CD4-positive, alpha-beta T cell treated with Interleukin-1 beta for 1 hour (primary cell): ENCODE data around the gene MARCKS.

Experiments
- DNase-seq, 2 donors: peaks; one replicate each; pipeline ENCODE4 v3.0.0-alpha.2; 2020 to 2022

The MARCKS gene

GRCh38 chr6:113856625-113857555, at the start of gene MARCKS:
Gene MARCKS (plus strand): TSS chr6:113857345. CDS start chr6:113857746, 401 bp downstream.
- DNase-seq = peak; percentile 26 to 78

- peak in 1 of 2 donors; percentile 0 for DNase-seq
Measured at GRCh38 chr6:113809826-113810225, 47.3 kb upstream of the MARCKS start.

DNA sequence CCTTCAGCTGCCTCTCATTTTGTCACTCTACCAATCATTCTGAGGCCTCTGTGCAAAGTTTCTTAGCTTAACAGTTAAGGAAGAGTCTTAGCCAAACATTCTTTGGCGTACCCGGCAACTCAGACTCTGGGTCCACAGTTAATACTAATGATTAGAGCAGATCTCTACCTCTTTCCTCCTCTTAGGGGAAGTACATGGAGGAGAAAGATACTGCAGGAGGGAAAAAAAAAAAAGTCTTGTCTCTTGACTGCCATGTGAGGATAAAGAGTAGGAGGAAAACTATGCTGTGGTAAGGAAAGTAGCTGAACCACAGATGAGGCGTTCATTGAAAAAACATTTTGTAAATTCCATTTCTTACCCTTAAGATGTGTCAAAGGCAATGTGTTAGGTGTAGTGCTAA, 44.0 kb upstream of the MARCKS start:
- no peak for DNase-seq

GRCh38 chr6:113818578-113818977, 38.6 kb upstream of the MARCKS start:
- no peak for DNase-seq

DNA sequence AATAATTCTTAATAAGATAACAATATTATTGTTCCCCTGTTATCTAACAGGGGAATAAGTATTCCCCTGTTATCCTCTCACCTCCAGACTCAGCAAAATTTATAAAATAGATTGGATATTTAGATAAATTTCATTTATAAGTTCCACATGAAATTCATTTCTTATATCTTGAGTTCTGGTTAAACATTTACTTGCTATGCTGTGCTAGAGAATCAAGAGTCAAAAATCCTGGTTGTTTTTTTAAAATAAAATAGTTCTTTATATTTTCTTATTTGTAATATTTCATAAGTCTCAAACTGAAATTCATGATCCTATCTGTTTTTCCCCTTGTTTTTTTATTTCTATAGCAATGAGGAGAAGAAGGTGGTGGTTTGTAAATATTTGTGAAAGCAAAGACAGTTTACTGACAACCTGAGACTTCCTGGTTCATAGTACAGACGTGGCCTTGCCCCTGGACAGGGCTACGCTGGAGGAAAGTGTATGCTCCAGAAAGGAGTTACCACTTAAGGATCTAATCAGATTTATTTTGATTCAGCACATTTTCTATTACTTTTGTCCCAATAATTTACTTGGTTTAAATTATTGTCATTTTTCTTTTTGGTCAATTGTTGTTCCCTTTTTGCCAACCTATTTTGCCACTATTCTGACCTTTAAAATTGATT, 37.8 kb upstream of the MARCKS start:
- DNase-seq = no peak

GRCh38 chr6:113820761-113821160, 36.4 kb upstream of the MARCKS start:
- no peak for DNase-seq

DNA sequence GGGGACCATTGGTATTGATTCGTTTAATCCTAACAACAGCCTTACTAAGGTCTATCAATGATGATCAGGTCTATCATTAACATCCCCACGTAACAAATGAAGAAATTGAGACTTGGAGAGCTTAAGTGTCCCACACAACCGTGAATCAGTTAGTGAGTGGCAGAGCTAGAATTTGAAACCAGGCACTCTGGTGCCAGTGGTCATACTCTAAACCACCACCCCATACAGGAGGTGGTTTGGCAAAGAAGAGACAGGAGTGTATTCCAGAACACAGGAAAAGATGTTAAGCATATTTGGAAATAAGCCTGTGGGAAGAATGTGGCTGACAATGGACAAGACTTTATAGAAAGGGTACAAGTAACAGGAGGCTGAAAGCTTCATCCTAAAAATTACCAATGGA, 35.7 kb upstream of the MARCKS start:
- DNase-seq = no peak

DNA sequence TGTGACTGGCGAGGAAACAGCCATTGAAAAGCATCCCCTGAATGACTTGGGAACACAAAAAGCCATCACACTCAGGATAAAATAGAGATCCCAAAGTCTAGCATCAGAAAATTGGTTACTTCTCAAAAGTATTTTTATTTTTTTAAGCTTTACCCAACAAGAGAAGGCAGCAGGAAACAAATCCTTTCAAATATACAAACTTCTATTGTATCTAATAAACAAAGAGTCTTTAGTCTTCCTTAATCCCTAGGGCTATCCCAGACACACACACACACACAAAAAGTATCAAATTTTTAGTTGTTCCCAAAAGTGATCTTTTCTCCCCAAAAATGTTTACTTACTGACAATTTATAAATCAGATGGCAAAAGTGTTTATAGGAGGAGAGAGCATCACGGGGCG, 33.2 kb upstream of the MARCKS start:
- no peak for DNase-seq

GRCh38 chr6:113824411-113824810, 32.7 kb upstream of the MARCKS start:
- no peak for DNase-seq

DNA sequence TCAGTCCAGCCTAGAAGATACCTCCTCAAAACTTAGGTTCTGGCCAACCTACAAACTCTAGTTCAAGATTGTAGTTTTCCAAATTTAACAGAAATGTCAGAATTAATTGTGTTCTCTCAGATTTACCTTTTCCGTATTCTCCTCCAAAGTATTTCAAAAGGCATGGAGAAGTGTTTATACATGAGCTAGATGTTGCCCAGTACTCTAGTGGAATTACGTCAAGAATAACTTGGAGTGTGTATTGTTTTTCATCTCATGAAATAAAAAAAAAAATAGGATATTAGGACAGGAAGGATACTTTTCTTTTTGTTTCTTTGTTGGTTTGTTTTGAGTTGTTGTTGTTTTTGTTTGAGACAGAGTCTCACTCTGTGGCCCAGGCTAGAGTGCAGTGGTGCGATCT, 32.3 kb upstream of the MARCKS start:
- no peak for DNase-seq

GRCh38 chr6:113825781-113826180, 31.4 kb upstream of the MARCKS start:
- no peak for DNase-seq

DNA sequence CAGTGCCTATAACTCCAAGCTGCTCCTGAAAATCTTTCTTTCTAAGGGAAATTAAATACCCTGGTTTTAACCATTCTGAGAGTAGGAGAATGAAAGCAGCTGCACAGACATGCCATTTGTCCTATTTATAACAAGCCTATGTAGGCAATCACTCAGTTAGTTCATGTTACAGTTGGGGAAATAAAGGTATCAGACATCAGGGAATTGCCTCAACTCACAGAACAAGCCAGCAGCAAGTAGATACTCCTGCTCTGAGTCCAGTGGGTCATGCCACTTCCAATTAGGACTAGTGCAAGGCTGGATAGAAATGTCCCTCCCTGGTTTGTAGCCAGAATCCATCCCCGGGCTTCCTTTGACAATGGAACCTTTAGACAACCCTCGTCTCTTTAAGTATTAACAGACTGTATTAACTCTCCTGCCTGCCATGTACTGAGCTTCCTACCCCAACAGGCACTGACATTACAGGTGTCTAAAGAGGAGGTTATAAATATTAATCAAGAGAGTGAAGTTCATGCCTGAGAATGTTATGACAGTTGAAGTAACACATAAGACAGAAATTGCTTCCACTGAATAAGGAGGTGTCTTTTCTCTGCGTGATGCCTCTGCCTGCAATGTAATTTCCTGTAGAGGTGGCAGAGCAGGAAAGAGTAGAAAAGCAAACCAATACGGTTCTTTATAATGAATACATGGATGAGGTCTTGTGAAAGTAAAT, 28.0 kb upstream of the MARCKS start:
- no peak for DNase-seq

- no peak for DNase-seq
Measured at GRCh38 chr6:113829696-113830045, 27.5 kb upstream of the MARCKS start.

DNA sequence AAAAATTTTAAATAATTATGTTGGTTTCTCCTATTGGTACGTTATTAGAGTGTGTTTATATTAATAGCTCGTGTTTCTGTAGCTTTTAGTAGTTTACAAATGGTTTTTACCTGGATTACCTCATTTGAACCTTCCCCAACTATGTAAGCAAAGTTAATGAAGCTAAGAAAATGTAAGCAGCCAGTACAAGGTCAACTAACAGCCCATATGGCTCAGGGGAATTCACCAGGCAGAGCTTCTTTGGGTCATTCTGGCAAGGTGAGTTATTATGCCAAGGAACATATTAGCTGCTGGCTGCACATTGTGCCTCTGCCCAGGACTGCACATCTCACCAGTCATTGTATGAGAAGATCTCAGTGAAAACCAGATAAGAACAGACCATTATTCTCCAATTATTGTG, 27.0 kb upstream of the MARCKS start:
- DNase-seq = no peak

- DNase-seq = no peak
Measured at GRCh38 chr6:113833537-113833936, 23.6 kb upstream of the MARCKS start.

DNA sequence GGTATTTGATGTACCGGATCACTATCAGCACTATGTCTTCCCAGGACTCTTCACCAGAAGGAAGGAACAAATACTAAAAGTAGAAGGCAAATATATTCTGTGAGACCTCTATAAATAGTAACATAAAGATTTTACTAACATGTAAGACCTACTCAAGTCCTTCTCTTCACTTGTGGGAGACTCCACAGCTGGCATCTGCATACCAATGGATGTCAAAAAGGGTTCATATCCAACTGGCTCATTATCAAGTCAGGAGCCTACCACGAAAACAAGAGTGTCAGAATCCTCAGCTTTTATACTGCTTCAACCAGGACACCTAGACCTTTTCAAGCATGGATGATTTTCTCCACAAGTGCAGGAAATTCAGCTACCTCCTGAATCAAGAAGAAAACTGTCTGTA, 20.0 kb upstream of the MARCKS start:
- no peak for DNase-seq

GRCh38 chr6:113842165-113842564, 15.0 kb upstream of the MARCKS start:
- no peak for DNase-seq

GRCh38 chr6:113843500-113844073, 13.6 kb upstream of the MARCKS start:
- no peak for DNase-seq

DNA sequence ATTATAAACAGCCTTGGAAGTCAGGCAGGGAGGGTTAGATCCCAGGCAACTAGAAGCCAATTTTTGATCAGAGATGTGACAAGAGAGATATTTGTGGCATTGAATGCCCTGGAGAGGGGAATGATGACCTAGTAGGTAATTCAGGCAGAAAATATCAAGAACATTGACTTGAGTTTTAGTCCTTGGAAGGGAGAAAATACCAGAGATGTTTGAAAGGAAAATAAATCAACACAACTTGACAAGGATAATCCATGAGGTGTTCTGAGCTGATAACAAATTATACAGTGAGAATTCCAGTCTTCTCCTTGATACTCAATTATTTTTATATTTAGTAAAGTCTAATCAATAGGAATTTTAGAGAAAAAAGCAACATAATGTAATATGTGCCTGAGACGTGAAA, 10.6 kb upstream of the MARCKS start:
- no peak for DNase-seq

DNA sequence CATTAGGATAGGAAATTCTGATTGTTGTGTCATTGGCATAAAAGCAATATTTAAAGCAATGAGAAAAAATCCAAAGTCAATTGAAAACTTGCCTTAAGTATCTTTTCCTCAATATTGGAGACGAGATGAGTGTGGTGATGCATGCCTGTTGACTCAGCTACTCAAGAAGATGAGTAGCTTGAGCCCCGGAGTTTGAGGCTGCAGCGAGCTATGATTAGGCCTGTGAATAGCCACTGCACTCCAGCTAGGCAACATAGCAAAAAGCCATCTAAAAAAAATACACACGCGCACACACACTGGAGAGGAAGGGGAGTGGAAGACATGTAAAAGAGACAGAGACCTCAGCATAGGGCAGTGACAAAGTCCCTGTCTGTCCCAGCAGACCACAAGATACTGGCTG, 9.7 kb upstream of the MARCKS start:
- DNase-seq = no peak

DNA sequence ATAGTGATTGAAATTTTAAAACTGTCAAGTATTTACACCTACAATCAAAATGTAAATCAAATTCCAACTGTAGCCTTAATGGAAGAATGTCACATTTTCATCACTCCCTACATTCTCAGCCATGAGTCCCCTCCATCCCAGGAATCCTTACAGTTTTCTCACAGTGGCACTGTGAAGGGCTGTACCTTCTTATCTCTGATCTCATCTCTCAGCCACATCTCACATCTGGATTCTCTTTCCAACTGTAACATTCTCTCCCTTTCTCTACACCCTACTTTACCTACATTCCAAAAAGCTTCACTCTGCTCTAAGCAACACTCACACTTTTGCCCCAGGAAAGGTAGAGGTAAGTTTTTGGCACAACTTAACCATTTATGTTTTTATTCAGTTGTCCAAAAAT, 8.9 kb upstream of the MARCKS start:
- no peak for DNase-seq

- no peak for DNase-seq
Measured at GRCh38 chr6:113848811-113849210, 8.3 kb upstream of the MARCKS start.

- no peak for DNase-seq
Measured at GRCh38 chr6:113853252-113853651, 3.9 kb upstream of the MARCKS start.
